K562 (cell line): ENCODE data around the gene PPFIBP2. TPM values are rescaled to one million over a fixed set of nuclear protein-coding genes. Genes with fewer than 3 reads are reported as not detected.

Experiments used
- ATAC-seq: fragments of 200-7000 bp; cut with Tn5 transposase; 3 replicates; pipeline ENCODE4 v1.9.1; 2020; ENCODE audit warnings: moderate library complexity
- BruUV-seq: library from RNA; stranded (reverse); fragments of 400-500 nt; replicated peaks from 2 replicates; lab custom pipeline; 2021; lab: Mats Ljungman, UMichigan
- CTCF ChIA-PET: fragments of 300-600 bp; formaldehyde crosslinking; extraction: SDS; loops from one replicate; lab custom pipeline; 2021; ENCODE audit warnings: low intra/inter-chr PET ratio; lab: Yijun Ruan, JAX
- POLR2A ChIA-PET: fragments of 300-600, 350-650 bp; sonication (Branson Sonifier 250); formaldehyde crosslinking; extraction: SDS; loops from one replicate; lab custom pipeline; 2021; ENCODE audit warnings: antibody characterized with exemption, inconsistent platforms; lab: Yijun Ruan, JAX
- DNase-seq, 4 experiments: peaks; one replicate each; pipeline versions ENCODE4 v3.0.0 to v3.0.0-alpha.2; 2011 to 2018; ENCODE audit warnings: low spot score in 3 of 4, mixed read lengths in 3 of 4; ENCODE audit errors: extremely low read depth in 1 of 4
- FAIRE-seq: peaks from 2 replicates; lab custom pipeline; 2011; peaks lifted over from hg19 to GRCh38; lab: Jason Lieb, UNC
- H2AFZ ChIP-seq: 2 replicates; pipeline ENCODE4 v1.6.0; 2011; ENCODE audit warnings: low read depth, low read length, control low read depth, inconsistent platforms
- H3K27ac ChIP-seq: fragments of 200-600 bp; 3 replicates; pipeline ENCODE4 v1.8.0; 2011; ENCODE audit warnings: low read depth, mild to moderate bottlenecking, control low read depth, inconsistent platforms, low read length, moderate library complexity, mixed read lengths; ENCODE audit errors: extremely low read depth
- H3K27me3 ChIP-seq, 2 experiments: fragments of 300-600 bp in 1 of 2; 2 replicates in 1 of 2; 3 replicates in 1 of 2; pipeline versions ENCODE4 v1.6.0 to v1.8.0; 2011; ENCODE audit warnings: inconsistent platforms in 2 of 2, low read length in 2 of 2, mild to moderate bottlenecking in 1 of 2, mixed read lengths in 1 of 2, moderate library complexity in 1 of 2; ENCODE audit not compliant: control insufficient read depth in 2 of 2, insufficient read depth in 2 of 2
- H3K36me3 ChIP-seq: fragments of 300-600 bp; 3 replicates; pipeline ENCODE4 v1.8.0; 2011; ENCODE audit warnings: mild to moderate bottlenecking, low read length, inconsistent platforms; ENCODE audit not compliant: control insufficient read depth, insufficient read depth
- H3K4me1 ChIP-seq, 2 experiments: fragments of 200-600 bp in 1 of 2; replicated peaks in 1 of 2; 2 replicates in 1 of 2; 3 replicates in 1 of 2; pipeline versions ENCODE4 v1.5.1 to v1.8.0; 2011; ENCODE audit warnings: inconsistent platforms in 2 of 2, low read length in 2 of 2, mild to moderate bottlenecking in 1 of 2, mixed read lengths in 1 of 2, moderate library complexity in 1 of 2; ENCODE audit not compliant: control insufficient read depth in 2 of 2, insufficient read depth in 2 of 2
- H3K4me2 ChIP-seq: 2 replicates; pipeline ENCODE4 v1.6.1; 2011; ENCODE audit warnings: low read length, control low read depth, inconsistent platforms, mixed read lengths; ENCODE audit not compliant: insufficient read depth
- H3K4me3 ChIP-seq: fragments of 200-600 bp; sonication (generic), shearing (Covaris generic); 2 replicates; pipeline ENCODE4 v1.5.1; 2016; ENCODE audit warnings: control low read depth, inconsistent platforms
- H3K79me2 ChIP-seq: fragments of 200-600 bp; 3 replicates; pipeline ENCODE4 v1.8.0; 2011; ENCODE audit warnings: low read length, inconsistent platforms; ENCODE audit not compliant: control insufficient read depth, insufficient read depth
- H3K9ac ChIP-seq, 2 experiments: 2 replicates each; pipeline versions ENCODE4 v1.6.0 to v1.6.1; 2011; ENCODE audit warnings: low read depth in 2 of 2, low read length in 2 of 2, control low read depth in 1 of 2, inconsistent platforms in 1 of 2, mild to moderate bottlenecking in 1 of 2, mixed read lengths in 1 of 2; ENCODE audit not compliant: insufficient read depth in 1 of 2
- H3K9me1 ChIP-seq: one replicate; pipeline ENCODE4 v1.6.0; 2011; ENCODE audit warnings: inconsistent platforms, mild to moderate bottlenecking, low read length, moderate library complexity; ENCODE audit not compliant: control insufficient read depth, insufficient read depth
- H3K9me3 ChIP-seq: replicated peaks from 2 replicates; pipeline ENCODE4 v1.5.1; 2011; ENCODE audit warnings: low read depth, low read length, inconsistent platforms; ENCODE audit not compliant: control insufficient read depth, insufficient read depth
- H4K20me1 ChIP-seq: replicated peaks from 2 replicates; pipeline ENCODE4 v1.6.1; 2011; ENCODE audit warnings: low read length, inconsistent platforms, mixed read lengths; ENCODE audit not compliant: control insufficient read depth, insufficient read depth
- BRF1 ChIP-seq: IDR thresholded peaks from 3 replicates; pipeline ENCODE4 v1.6.1; 2011; ENCODE audit warnings: borderline replicate concordance, mild to moderate bottlenecking; ENCODE audit not compliant: insufficient read length; ENCODE audit errors: extremely low read depth
- CAMTA2 ChIP-seq: fragments of 250-450 bp; sonication (Bioruptor Pico); conservative IDR thresholded peaks from 2 replicates; pipeline ENCODE4 v1.5.1; 2022
- CBX3 ChIP-seq, 2 experiments: IDR thresholded peaks; 1 replicate in 1 of 2; 2 replicates in 1 of 2; pipeline ENCODE4 v1.6.1; 2012; ENCODE audit warnings: inconsistent platforms in 2 of 2, low read length in 2 of 2, borderline replicate concordance in 1 of 2, control low read depth in 1 of 2
- NFE2 ChIP-seq: IDR thresholded peaks from 2 replicates; pipeline ENCODE4 v1.6.1; 2014; ENCODE audit warnings: antibody characterized with exemption, low read depth
- NR4A1 ChIP-seq, 2 experiments: fragments of 250-450 bp in 1 of 2; fragments of 450-650 bp in 1 of 2; sonication (Bioruptor Pico) in 1 of 2; IDR thresholded peaks; 2 replicates each; pipeline versions ENCODE4 v1.4.0 to v1.6.1; 2016 to 2020; ENCODE audit warnings: mild to moderate bottlenecking in 2 of 2, missing compliant biosample characterization in 1 of 2, missing genetic modification characterization in 1 of 2, moderate library complexity in 1 of 2
- PCBP2 ChIP-seq: fragments of 200-400 bp; formaldehyde crosslinking; IDR thresholded peaks from 2 replicates; pipeline ENCODE4 v1.6.1; 2018; ENCODE audit warnings: low read length, low read depth, mild to moderate bottlenecking, moderate library complexity; ENCODE audit not compliant: poor library complexity, severe bottlenecking
- PHB2 ChIP-seq: fragments of 450-650 bp; IDR thresholded peaks from 2 replicates; pipeline ENCODE4 v1.6.1; 2017; ENCODE audit warnings: low read depth
- PYGO2 ChIP-seq: fragments of 450-650 bp; IDR thresholded peaks from 2 replicates; pipeline ENCODE4 v1.6.1; 2016; ENCODE audit warnings: mild to moderate bottlenecking, missing genetic modification characterization, moderate library complexity, missing compliant biosample characterization
- TAF1 ChIP-seq: IDR thresholded peaks from 2 replicates; pipeline ENCODE4 v1.6.1; 2011; ENCODE audit warnings: mild to moderate bottlenecking, low read length, moderate library complexity; ENCODE audit not compliant: insufficient read depth, control insufficient read depth, severe bottlenecking; ENCODE audit errors: extremely low read depth
- TAF9B ChIP-seq: fragments of 450-650 bp; IDR thresholded peaks from 2 replicates; pipeline ENCODE4 v1.6.1; 2018; ENCODE audit warnings: mild to moderate bottlenecking; ENCODE audit not compliant: partially characterized antibody
- TARDBP ChIP-seq: fragments of 450-650 bp; IDR thresholded peaks from 2 replicates; pipeline ENCODE4 v1.6.1; 2016
- TCF7L2 ChIP-seq: fragments of 150-350 bp; IDR thresholded peaks from 2 replicates; pipeline ENCODE4 v1.6.1; 2016; ENCODE audit warnings: low read depth, mild to moderate bottlenecking, low read length, moderate library complexity
- TEAD1 ChIP-seq, 2 experiments: fragments of 450-650 bp in 1 of 2; sonication (generic) in 1 of 2; formaldehyde crosslinking; IDR thresholded peaks; 2 replicates each; pipeline versions ENCODE4 v1.4.0 to v1.8.0; 2020 to 2022; ENCODE audit warnings: mild to moderate bottlenecking in 2 of 2, missing genetic modification reagents in 1 of 2
- TGIF2 ChIP-seq: sonication (generic); formaldehyde crosslinking; IDR thresholded peaks from 2 replicates; pipeline ENCODE4 v1.8.1; 2022; ENCODE audit warnings: mild to moderate bottlenecking, missing genetic modification reagents, moderate library complexity
- WGBS: fragments of 100-300 bp; shearing (Covaris generic); methylation state at CpG from one replicate; pipeline ENCODE4 v1.1.6; 2016; ENCODE audit warnings: low coverage, mixed read lengths; ENCODE audit not compliant: insufficient coverage; ENCODE audit errors: missing lambda C conversion rate; 5-methylcytosine and 5-hydroxymethylcytosine counted together
- in situ Hi-C: fragments of 300-500 bp; cut with MboI; formaldehyde crosslinking; loops from 4 replicates; pipeline ENCODE4 v1.15.0; 2018; ENCODE audit warnings: inconsistent platforms, mixed read lengths
- intact Hi-C: fragments of 100-400 bp; cut with micrococcal nuclease; formaldehyde crosslinking; loops from 2 replicates; pipeline ENCODE4 v1.14.2; 2022
- polyA plus RNA-seq, 8 experiments: library from polyadenylated mRNA; depleted of rRNA in 4 of 8; stranded (reverse) in 5 of 8; unstranded in 3 of 8; fragments of >200 nt; fragmentation: Nextera tagmentation in 2 of 8; fragmentation: Illumina TruSeq in 1 of 8; extraction: Ambion mirVana in 2 of 8; extraction: Trizol in 1 of 8; gene quantifications; 2 replicates each; pipeline versions ENCODE4 v1.2.1 to v1.2.3, GENCODE V29; 2011 to 2014; ENCODE audit warnings: inconsistent platforms in 1 of 8, missing spikeins in 1 of 8
- total RNA-seq, 7 experiments: library from RNA; depleted of rRNA in 6 of 7; stranded (reverse); fragments of >200 nt in 6 of 7; fragmentation: Illumina TruSeq in 2 of 7; extraction: Trizol in 2 of 7; gene quantifications; 2 replicates each; pipeline versions ENCODE4 v1.2.1 to v1.2.3, GENCODE V29; 2011 to 2021; ENCODE audit warnings: low replicate concordance in 1 of 7

Gene PPFIBP2
- total and polyA plus RNA-seq, 9 of the 15 experiments (the other 6 are each of a cell fraction or from before 2014, with no cell fraction given), result 0.18 to 3.4 (median 1.2) TPM

GRCh38 chr11:7540830-7541555, 27.2 kb downstream of the PPFIBP2 start:
- Histone ChIP-seq H3K9ac (no peak overlapping the region), H2AFZ (no peak overlapping the region), H3K4me1 (no peaks in the 10 kb centered on the region; a peak in 1 of 5 replicates), H3K4me3 (no peak overlapping the region), H3K79me2 (no peaks in the 10 kb centered on the region), H3K9me3 (no peaks in the 10 kb centered on the region), H3K4me2 (no peak overlapping the region), H3K27me3 (peaks cover 0 to 37% of the 10 kb centered on the region in 2 experiments; a peak in 2 of 5 replicates), H4K20me1 (no peaks in the 10 kb centered on the region), H3K9me1 (no peaks in the 10 kb centered on the region), H3K27ac (no peak overlapping the region), H3K36me3 (no peaks in the 10 kb centered on the region)
- no TSS peak for BruUV-seq
- in situ Hi-C loops (no loop called here), intact Hi-C loops (no loop called here)
- TF ChIP-seq BRF1, result no peak
- TF ChIP-seq TGIF2 (CRISPR knock-in tag), result no peak
- TF ChIP-seq TAF1, result no peak
- TF ChIP-seq PHB2, result no peak
- TF ChIP-seq NR4A1 (CRISPR knock-in tag; IDR thresholded peaks at IDR 0.05), result no peak
- no peak for TF ChIP-seq NR4A1 (tag; IDR thresholded peaks at IDR 0.05)
- TF ChIP-seq TEAD1 (CRISPR knock-in tag; IDR thresholded peaks at IDR 0.05), result no peak
- TF ChIP-seq PCBP2, result no peak
- TF ChIP-seq CAMTA2 (CRISPR knock-in tag), result no peak
- TF ChIP-seq TCF7L2, result no peak
- no peak for TF ChIP-seq TARDBP
- TF ChIP-seq TAF9B, result no peak
- no peak for TF ChIP-seq NFE2
- TF ChIP-seq PYGO2 (tag), result no peak
- TF ChIP-seq CBX3 (IDR thresholded peaks at IDR 0.05; ENCODE audit: borderline replicate concordance in 1 of 2, low read length in 2 of 2), result no peak
- POLR2A ChIA-PET, result no interaction called here
- ATAC-seq, result no peak
- 4% methylated on average over 8 of the region's 8 CpGs for WGBS
- no peak for FAIRE-seq
- CTCF ChIA-PET, result no interaction called here
- no peak for DNase-seq
